IPS-18c (cell line): Measurements from ENCODE around the gene MLANA.

ENCODE experiments used
- H3K4me3 ChIP-seq: 2 replicates; pipeline ENCODE4 v1.7.0; 2013; ENCODE audit warnings: low read depth, mild to moderate bottlenecking, low read length, moderate library complexity; ENCODE audit not compliant: insufficient read depth
- H3K9me3 ChIP-seq: one replicate; pipeline ENCODE4 v1.6.1; 2013; ENCODE audit warnings: mild to moderate bottlenecking, low read length, moderate library complexity; ENCODE audit not compliant: control insufficient read depth, insufficient read depth

The MLANA gene

GRCh38 chr9:5890641-5891040 lies at the start of gene MLANA:
TSS of gene MLANA (plus strand) at chr9:5890889. CDS start at chr9:5892475, 1,586 bp downstream.
- Histone ChIP-seq H3K9me3 (no peaks in the 10 kb centered on the region), H3K4me3 (no peak within 1 kb of the TSS)

GRCh38 chr9:5841771-5842573 lies 48.7 kb upstream of the MLANA start:
- H3K4me3 ChIP-seq, result no peak overlapping the region
- no peaks in the 10 kb centered on the region for H3K9me3 ChIP-seq

- Histone ChIP-seq H3K9me3 (no peaks in the 10 kb centered on the region), H3K4me3 (no peak overlapping the region)
Observed at GRCh38 chr9:5842929-5843793, 47.5 kb upstream of the MLANA start.

GRCh38 chr9:5843794-5844471 lies 46.8 kb upstream of the MLANA start:
- no peaks in the 10 kb centered on the region for H3K9me3 ChIP-seq
- H3K4me3 ChIP-seq, result no peak overlapping the region

- H3K4me3 ChIP-seq, result no peak overlapping the region
- H3K9me3 ChIP-seq, result no peaks in the 10 kb centered on the region
Observed at GRCh38 chr9:5845157-5845531, 45.5 kb upstream of the MLANA start.

- H3K4me3 ChIP-seq, result no peak overlapping the region
- H3K9me3 ChIP-seq, result no peaks in the 10 kb centered on the region
Observed at GRCh38 chr9:5846096-5846495, 44.6 kb upstream of the MLANA start.

- no peaks in the 10 kb centered on the region for H3K9me3 ChIP-seq
- H3K4me3 ChIP-seq, result no peak overlapping the region
Observed at GRCh38 chr9:5846501-5846921, 44.2 kb upstream of the MLANA start.

- H3K4me3 ChIP-seq, result no peak overlapping the region
- H3K9me3 ChIP-seq, result no peaks in the 10 kb centered on the region
Observed at GRCh38 chr9:5848372-5848882, 42.3 kb upstream of the MLANA start.

- no peaks in the 10 kb centered on the region for H3K9me3 ChIP-seq
- no peak overlapping the region for H3K4me3 ChIP-seq
Observed at GRCh38 chr9:5850724-5851122, 40.0 kb upstream of the MLANA start.

- Histone ChIP-seq H3K9me3 (no peaks in the 10 kb centered on the region), H3K4me3 (no peak overlapping the region)
Observed at GRCh38 chr9:5851445-5851844, 39.2 kb upstream of the MLANA start.

- no peaks in the 10 kb centered on the region for H3K9me3 ChIP-seq
- H3K4me3 ChIP-seq, result no peak overlapping the region
Observed at GRCh38 chr9:5852987-5853386, 37.7 kb upstream of the MLANA start.

- H3K4me3 ChIP-seq, result no peak overlapping the region
- no peaks in the 10 kb centered on the region for H3K9me3 ChIP-seq
Observed at GRCh38 chr9:5853617-5854016, 37.1 kb upstream of the MLANA start.

- H3K4me3 ChIP-seq, result no peak overlapping the region
- no peaks in the 10 kb centered on the region for H3K9me3 ChIP-seq
Observed at GRCh38 chr9:5854063-5854790, 36.5 kb upstream of the MLANA start.

GRCh38 chr9:5857928-5858327 lies 32.8 kb upstream of the MLANA start:
- no peak overlapping the region for H3K4me3 ChIP-seq
- no peaks in the 10 kb centered on the region for H3K9me3 ChIP-seq

GRCh38 chr9:5858833-5859232 lies 31.9 kb upstream of the MLANA start:
- no peak overlapping the region for H3K4me3 ChIP-seq
- no peaks in the 10 kb centered on the region for H3K9me3 ChIP-seq

- no peak overlapping the region for H3K4me3 ChIP-seq
Observed at GRCh38 chr9:5863092-5863746, 27.5 kb upstream of the MLANA start.

More at GRCh38 chr9:5863092-5863746, 27.5 kb upstream of the MLANA start:
- no peaks in the 10 kb centered on the region for H3K9me3 ChIP-seq
